ENCODE results near the gene PLPPR1.

GRCh38 chr9:101098392-101098791, 69.9 kb downstream of the PLPPR1 start:
- no peak for TF ChIP-seq ZC3H10 (CRISPR knock-in tag; IDR thresholded peaks at IDR 0.05)
- TF ChIP-seq ZFP3 (CRISPR knock-in tag; IDR thresholded peaks at IDR 0.05): no peak
- TF ChIP-seq ZFP30 (CRISPR knock-in tag; IDR thresholded peaks at IDR 0.05): no peak
- no peak for TF ChIP-seq RARB (CRISPR knock-in tag; IDR thresholded peaks at IDR 0.05)
- no peak for TF ChIP-seq PATZ1 (CRISPR knock-in tag; IDR thresholded peaks at IDR 0.05; ENCODE audit: borderline replicate concordance)
- no peak for TF ChIP-seq ZNF565 (CRISPR knock-in tag; conservative IDR thresholded peaks at IDR 0.05; ENCODE audit: low read depth)
- TF ChIP-seq CSRNP3 (CRISPR knock-in tag; IDR thresholded peaks at IDR 0.05): no peak
- no peak for TF ChIP-seq PPARA (CRISPR knock-in tag; IDR thresholded peaks at IDR 0.05; ENCODE audit: borderline replicate concordance)
- TF ChIP-seq ZNF8 (CRISPR knock-in tag; IDR thresholded peaks at IDR 0.05): no peak
- no peak for TF ChIP-seq GLIS3 (CRISPR knock-in tag; IDR thresholded peaks at IDR 0.05)
- TF ChIP-seq ZNF70 (CRISPR knock-in tag; IDR thresholded peaks at IDR 0.05): no peak
- no peak for TF ChIP-seq BACH2 (CRISPR knock-in tag; IDR thresholded peaks at IDR 0.05; ENCODE audit: borderline replicate concordance)
